GM21423 (cell line): Measurements from ENCODE around the gene MARCHF2.
"Not testable (repeated sequence)": the region's sequence is repeated elsewhere in the genome, so short reads cannot be mapped to it uniquely, and the experiment has no call there.

Experiments used
- ATAC-seq: cut with Tn5 transposase; IDR thresholded peaks from one replicate; pipeline ENCODE4 v1.9.1; 2021; ENCODE audit warnings: mild to moderate bottlenecking, moderate library complexity; ENCODE audit not compliant: unreplicated experiment

The MARCHF2 gene, protein sequence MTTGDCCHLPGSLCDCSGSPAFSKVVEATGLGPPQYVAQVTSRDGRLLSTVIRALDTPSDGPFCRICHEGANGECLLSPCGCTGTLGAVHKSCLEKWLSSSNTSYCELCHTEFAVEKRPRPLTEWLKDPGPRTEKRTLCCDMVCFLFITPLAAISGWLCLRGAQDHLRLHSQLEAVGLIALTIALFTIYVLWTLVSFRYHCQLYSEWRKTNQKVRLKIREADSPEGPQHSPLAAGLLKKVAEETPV

DNA sequence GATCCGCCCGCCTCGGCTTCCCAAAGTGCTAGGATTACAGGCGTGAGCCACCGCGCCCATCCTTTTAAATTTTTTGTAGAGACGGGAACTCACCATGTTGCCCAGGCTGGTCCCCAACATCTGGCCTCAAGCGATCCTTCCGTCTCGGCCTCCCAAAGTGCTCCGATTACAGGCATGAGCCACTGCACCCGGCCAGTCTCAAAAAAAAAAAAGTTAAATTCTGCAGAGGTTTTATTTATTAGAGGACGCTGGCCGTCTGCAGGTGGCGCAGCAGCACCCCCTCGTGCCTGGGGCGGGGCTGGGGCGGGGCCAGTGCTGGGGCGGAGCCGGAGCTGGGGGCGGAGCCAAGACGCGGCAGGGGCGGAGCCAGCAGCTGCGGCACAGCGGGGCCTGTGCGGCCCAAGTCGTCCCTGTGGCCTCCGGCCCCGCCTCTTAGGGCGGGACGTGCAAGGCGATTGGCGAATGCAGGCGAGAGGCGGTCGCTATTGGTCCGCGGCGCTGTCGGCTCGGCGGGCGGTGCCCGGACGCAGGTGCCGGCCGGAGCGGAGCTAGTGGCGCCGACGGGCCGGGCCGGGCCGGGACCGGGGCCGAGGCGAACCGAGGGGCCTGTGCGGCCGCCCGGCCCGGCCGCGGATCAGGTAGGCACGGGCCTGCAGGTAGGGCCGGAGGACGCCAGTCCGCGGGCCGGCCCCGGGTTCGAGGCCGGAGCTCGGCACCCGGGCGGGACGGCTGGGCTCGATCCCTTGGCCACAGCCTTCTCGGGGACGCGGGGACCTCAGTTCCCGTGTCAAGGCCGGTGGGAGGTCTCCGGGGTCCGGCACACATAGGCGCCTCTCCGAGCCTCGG, at the start of gene MARCHF2:
MARCHF2 (plus strand) TSS at position 523 of the 846 bp plus-strand sequence. CDS start 8,536 bp downstream, outside the sequence.
- ATAC-seq: peak; percentile 98

DNA sequence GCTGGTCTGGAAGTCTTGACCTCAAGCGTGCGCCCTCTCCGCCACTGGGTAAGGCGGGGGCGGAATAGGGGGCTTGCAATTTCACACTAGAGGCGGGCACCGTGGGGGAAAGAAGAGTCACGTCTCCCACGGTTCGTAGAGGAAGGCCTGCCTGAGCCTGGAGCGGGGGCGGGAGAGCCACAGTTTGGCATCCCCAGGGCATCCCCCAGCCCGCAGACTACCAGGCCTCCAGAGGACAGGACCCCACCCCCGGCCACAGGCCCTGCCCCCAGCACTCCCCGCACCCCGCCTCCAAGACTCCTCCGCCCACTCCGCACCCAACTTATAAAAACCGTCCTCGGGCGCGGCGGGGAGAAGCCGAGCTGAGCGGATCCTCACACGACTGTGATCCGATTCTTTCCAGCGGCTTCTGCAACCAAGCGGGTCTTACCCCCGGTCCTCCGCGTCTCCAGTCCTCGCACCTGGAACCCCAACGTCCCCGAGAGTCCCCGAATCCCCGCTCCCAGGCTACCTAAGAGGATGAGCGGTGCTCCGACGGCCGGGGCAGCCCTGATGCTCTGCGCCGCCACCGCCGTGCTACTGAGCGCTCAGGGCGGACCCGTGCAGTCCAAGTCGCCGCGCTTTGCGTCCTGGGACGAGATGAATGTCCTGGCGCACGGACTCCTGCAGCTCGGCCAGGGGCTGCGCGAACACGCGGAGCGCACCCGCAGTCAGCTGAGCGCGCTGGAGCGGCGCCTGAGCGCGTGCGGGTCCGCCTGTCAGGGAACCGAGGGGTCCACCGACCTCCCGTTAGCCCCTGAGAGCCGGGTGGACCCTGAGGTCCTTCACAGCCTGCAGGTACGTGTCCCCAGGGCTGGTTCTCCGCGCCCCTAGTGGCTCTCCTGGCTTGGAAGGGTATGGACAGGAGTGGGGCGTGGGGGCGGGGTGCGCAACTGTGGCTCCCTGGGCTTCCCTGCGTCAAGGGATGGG, 49.0 kb upstream of the MARCHF2 start, which contains the start of gene ANGPTL4:
ANGPTL4 (plus strand) TSS at position 353 of the 969 bp plus-strand sequence; CDS start at position 520, 167 bp downstream.
- no peak for ATAC-seq

DNA sequence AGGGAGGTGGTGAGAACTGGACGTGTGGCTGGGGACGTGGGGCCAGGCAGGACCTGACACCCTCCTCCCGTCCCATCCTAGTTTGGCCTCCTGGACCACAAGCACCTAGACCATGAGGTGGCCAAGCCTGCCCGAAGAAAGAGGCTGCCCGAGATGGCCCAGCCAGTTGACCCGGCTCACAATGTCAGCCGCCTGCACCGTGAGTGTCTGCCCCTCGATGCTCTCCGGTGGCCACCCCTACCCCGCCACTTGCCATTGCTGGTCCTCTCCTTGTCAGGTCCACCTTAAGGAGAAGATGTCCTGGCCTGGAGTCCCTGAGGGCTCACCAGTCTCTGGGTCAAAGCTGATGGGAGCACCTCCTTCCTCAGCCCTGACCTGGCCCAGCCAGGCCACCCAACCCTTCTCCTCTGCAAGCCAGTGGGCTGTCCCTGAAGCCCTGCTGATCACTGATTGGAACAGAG, 47.0 kb upstream of the MARCHF2 start:
- ATAC-seq: no peak

DNA sequence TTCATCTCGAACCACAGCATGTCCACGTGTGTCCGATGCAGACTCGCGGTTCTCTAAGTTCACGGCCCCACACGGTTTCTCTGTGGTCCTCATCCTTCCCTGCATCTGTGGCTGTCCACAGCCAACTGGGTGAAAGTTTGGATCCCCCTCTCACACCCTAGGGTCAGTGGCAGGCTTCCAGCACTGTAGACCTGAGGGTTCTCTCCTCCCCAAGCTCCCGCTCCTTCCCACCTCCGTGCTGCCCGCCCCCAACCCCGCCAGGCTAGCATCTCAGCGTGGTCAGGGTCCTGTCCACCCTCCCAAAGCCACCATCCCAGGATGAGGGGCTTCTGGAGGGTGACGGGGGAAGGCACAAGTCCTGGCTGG, 46.2 kb upstream of the MARCHF2 start:
- ATAC-seq: no peak

DNA sequence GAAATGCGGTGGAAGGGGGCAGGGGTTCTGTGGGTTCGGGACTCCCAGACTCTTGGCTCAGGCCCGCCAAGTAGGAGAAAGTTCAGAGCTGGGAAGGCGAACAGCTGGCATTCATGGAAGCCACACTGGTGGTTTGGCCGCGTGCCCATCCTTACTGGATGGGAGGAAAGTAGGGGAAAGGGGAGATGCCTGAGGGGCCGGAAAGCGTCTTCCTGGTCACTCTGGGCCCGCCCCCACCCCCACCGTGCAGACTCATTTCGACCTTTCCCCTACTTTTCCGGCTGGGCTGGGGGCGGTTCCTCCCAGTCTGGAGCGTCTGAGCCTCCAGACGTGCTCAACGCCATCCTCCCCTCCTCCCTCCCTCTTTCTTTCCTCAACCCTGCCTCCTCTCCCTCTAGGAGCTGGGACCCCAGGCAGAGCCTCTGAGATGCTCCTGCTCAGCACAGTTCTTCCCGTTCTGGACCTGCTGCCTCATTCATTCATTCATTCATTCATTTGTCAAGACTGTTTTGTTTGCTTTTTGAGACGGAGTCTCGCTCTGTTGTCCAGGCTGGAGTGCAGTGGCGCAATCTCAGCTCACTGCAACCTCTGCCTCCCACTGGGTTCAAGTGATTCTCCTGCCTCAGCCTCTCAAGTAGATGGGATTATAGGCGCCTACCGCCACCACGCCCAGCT, 45.6 kb upstream of the MARCHF2 start:
- no peak for ATAC-seq

DNA sequence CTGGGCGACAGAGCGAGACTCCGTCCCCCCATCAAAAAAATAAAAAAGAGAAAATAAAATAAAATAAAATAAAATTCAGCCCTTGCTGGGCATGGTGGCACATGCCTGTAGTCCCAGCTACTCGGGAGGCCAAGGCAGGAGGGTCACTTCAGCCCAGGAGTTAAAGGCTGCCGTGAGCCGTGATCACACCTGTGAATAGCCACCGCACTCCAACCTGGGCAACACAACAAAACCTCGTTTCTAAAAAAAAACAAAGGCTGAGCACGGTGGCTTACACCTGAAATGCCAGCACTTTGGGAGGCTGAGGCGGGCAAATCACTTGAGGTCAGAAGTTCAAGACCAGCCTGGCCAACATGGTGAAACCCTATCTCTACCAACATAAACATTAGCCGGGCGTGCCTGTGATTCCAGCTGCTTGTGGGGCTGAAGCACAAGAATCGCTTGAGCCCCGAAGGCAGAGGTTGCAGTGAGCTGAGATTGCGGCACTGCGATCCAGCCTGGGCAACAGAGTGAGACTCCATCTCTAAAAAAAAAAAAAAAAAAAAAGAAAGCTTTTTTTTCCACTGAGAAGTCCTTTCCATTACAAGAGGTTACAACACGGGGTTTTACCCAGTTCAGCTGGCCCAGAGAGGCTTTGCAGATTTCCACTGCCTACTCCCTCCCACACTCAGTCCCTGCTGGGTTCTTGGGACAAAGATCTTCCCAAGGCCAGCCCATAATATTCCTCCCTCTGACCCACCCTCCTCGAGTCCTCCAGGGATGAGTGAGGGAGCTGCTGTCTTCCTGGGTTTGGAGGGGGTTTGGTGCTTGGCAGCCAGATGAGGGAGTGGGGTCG, 42.7 kb upstream of the MARCHF2 start:
- no peak for ATAC-seq

DNA sequence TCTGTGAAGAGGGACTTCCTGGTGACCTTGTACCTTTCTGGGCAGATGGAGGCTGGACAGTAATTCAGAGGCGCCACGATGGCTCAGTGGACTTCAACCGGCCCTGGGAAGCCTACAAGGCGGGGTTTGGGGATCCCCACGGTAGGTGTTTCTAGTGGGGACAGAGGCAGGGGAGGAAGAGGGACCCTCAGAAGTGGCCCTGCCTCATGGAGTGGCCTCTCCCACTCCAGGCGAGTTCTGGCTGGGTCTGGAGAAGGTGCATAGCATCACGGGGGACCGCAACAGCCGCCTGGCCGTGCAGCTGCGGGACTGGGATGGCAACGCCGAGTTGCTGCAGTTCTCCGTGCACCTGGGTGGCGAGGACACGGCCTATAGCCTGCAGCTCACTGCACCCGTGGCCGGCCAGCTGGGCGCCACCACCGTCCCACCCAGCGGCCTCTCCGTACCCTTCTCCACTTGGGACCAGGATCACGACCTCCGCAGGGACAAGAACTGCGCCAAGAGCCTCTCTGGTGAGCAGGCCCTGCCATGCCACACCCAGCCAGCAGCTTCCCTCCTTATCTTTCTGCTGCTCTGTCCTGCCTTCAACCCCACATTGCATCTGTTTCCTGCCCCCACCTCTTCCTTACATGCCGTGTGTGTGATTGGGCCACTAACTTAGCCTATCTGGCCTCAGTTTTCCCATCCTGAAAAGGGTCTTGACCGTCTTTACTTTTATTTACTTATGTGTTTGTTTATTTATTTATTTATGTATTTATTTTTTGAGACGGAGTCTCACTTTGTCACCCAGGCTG, 41.9 kb upstream of the MARCHF2 start:
- ATAC-seq: no peak

DNA sequence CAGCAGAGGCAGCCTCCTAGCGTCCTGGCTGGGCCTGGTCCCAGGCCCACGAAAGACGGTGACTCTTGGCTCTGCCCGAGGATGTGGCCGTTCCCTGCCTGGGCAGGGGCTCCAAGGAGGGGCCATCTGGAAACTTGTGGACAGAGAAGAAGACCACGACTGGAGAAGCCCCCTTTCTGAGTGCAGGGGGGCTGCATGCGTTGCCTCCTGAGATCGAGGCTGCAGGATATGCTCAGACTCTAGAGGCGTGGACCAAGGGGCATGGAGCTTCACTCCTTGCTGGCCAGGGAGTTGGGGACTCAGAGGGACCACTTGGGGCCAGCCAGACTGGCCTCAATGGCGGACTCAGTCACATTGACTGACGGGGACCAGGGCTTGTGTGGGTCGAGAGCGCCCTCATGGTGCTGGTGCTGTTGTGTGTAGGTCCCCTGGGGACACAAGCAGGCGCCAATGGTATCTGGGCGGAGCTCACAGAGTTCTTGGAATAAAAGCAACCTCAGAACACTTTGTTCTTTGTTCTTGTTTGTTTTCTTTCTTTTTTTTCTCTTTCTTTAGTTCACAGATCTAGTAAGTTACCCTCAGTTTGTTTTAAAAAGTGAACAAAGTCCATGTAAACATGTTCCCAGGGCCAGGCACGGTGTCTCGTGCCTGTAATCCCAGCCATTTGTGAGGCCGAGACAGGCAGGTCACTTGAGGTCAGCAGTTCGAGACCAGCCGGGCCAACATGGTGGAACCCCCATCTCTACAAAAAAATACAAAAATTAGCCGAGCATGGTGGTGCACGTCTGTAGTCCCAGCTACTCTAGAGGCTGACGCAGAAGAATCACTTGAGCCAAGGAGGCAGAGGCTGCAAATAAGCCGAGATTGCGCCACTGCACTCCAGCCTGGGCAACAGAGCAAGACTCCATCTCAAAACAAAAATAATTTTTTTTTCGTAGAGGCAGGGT, 39.0 kb upstream of the MARCHF2 start:
- ATAC-seq: no peak

DNA sequence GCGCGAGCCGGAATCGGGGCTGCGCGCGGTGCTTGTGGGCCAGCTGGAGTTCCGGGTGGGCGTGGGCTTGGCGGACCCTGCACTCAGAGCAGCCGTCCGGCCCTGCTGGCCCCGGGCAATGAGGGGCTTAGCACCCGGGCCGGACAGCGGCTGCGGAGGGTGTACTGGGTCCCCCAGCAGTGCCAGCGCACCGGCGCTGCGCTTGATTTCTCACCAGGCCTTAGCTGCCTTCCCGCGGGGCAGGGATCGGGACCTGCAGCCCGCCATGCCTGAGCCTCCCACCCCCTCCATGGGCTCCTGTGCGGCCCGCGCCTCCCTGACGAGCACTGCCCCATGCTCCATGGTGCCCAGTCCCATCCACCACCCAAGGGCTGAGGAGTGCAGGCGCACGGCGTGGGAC, 37.3 kb upstream of the MARCHF2 start:
- not testable (repeated sequence) for ATAC-seq

DNA sequence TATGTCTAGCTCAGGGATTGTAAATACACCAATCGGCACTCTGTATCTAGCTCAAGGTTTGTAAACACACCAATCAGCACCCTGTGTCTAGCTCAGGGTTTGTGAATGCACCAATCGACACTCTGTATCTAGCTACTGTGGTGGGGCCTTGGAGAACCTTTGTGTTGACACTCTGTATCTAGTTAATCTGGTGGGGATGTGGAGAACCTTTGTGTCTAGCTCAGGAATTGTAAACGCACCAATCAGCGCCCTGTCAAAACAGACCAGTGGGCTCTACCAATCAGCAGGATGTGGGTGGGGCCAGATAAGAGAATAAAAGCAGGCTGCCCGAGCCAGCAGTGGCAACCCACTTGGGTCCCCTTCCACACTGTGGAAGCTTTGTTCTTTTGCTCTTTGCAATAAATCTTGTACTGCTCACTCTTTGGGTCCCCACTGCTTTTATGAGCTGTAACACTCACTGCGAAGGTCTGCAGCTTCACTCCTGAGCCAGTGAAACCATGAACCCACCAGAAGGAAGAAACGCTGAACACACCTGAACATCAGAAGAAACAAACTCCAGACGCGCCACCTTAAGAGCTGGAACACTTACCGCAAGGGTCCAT, 36.6 kb upstream of the MARCHF2 start:
- ATAC-seq: not testable (repeated sequence)

DNA sequence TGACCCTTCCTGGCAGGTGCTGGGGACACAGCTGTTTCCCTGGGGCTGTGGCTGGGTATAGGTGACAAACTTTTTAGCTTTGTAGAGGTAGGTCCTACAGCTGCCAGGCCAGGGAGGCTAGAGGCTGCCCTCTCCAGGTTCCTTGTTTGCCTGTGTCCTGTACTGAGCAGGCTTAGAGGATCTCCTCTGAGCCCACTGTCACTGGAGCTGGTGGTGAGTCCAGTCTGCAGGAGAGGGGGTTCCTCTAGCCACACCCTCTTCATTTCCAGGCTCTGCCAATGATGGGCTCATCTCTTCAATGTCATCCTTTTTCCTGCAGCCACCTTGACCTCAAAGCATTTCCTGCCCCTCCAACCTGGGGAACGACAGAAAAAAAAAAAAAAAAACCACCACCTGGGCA, 35.5 kb upstream of the MARCHF2 start:
- ATAC-seq: no peak

DNA sequence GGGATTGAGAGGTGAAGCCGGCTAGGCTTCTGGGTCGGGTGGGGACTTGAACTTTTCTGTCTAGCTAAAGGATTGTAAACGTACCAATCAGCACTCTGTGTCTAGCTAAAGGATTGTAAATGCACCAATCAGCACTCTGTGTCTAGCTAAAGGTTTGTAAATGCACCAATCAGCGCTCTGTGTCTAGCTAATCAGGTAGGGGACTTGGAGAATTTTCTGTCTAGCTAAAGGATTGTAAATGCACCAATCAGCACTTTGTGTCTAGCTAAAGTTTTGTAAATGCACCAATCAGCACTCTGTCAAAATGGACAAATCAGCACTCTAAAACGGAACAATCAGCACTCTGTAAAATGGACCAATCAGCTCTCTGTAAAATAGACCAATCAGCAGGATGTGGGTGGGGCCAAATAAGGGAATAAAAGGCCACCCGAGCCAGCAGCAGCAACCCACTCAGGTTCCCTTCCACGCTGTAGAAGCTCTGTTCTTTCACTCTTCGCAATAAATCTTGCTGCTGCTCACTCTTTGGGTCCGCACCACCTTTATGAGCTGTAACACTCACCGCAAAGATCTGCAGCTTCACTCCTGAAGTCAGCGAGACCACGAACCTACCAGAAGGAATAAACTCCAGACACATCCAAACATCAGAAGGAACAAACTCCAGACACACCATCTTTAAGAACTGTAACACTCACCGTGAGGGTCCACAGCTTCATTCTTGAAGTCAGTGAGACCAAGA, 33.8 kb upstream of the MARCHF2 start:
- not testable (repeated sequence) for ATAC-seq

DNA sequence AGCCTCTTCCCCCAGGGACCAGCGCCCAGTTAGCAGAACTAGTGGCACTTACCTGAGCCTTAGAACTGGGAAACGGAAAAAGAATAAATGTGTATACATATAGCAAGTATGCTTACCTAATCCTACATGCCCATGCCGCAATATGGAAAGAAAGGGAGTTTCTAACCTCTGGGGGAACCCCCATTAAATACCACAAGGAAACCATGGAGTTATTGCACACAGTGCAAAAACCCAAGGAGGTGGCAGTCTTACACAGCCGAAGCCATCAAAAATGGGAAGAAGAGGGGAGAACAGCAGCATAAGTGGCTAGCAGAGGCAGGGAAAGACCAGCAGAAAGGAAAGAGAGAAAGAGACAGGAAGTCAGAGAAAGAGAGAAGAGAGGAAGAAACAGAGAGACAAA, 28.5 kb upstream of the MARCHF2 start:
- not testable (repeated sequence) for ATAC-seq

DNA sequence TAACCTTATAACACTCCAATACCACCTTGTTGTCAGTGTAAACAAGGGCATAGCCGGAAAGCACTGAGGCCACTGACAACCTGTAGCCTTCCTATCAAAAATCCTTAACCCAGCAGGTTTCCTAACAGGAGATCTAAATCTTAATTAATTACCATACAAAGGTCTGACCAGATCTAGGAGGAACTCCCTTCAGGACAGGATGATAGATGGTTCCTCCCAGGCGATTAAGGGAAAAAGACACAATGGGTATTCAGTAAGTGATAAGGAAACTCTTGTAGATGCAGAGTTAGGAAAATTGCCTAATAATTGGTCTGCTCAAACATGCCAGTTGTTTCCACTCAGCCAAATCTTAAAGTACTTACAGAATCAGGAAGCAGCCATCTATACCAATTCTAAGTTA, 28.0 kb upstream of the MARCHF2 start:
- ATAC-seq: not testable (repeated sequence)

DNA sequence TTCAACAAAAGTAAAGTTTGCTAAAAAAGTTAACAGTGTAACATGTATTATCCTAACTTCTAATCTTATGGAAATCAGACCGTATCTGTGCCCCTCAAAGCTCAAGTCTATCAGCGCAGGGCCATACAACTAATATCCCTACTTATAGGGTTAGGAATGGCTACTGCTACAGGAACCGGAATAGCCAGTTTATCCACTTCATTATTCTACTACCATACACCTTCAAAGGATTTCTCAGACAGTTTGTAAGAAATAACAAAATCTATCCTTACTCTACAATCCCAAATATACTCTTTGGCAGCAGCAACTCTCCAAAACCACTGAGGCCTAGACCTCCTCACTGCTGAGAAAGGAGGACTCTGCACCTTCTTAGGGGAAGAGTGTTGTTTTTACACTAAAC, 27.5 kb upstream of the MARCHF2 start:
- ATAC-seq: not testable (repeated sequence)

DNA sequence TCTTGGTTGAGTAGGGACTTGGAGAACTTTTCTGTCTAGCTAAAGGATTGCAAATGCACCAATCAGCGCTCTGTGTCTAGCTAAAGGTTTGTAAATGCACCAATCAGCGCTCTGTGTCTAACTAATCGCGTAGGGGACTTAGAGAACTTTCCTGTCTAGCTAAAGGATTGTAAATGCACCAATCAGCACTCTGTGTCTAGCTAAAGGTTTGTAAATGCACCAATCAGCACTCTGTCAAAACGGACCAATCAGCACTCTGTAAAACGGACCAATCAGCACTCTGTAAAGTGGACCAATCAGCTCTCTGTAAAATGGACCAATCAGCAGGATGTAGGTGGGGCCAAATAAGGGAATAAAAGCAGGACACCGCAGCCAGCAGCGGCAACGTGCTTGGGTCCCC, 26.7 kb upstream of the MARCHF2 start:
- not testable (repeated sequence) for ATAC-seq
